Activated CD8-positive, alpha-beta T cell treated with anti-CD3 and anti-CD28 coated beads for 36 hours (primary cell): Measurements from ENCODE around the gene CSNK2B. TPM values are rescaled to one million over a fixed set of nuclear protein-coding genes. Genes with fewer than 3 reads are reported as not detected.

ENCODE experiments used
- ATAC-seq: fragments of 200-7000 bp; cut with Tn5 transposase; one replicate; pipeline ENCODE4 v1.10.0; 2021; ENCODE audit warnings: mild to moderate bottlenecking, moderate library complexity
- CTCF ChIA-PET: fragments of 350-600 bp; sonication (Branson Sonifier 250); formaldehyde crosslinking; loops from one replicate; lab custom pipeline; 2021; ENCODE audit warnings: antibody characterized with exemption; lab: Charles Lee
- POLR2A ChIA-PET: fragments of 350-600 bp; sonication (Branson Sonifier 250); formaldehyde crosslinking; loops from one replicate; lab custom pipeline; 2021; ENCODE audit warnings: antibody characterized with exemption; lab: Charles Lee
- DNase-seq: peaks from one replicate; pipeline ENCODE4 v3.0.0-alpha.2; 2020
- H3K27ac Mint-ChIP-seq: one replicate; pipeline ENCODE4 v1.8.0; 2021; ENCODE audit warnings: mild to moderate bottlenecking, mixed read lengths
- H3K27me3 Mint-ChIP-seq: one replicate; pipeline ENCODE4 v1.8.0; 2021; ENCODE audit warnings: mixed read lengths
- H3K36me3 Mint-ChIP-seq: one replicate; pipeline ENCODE4 v1.8.0; 2021; ENCODE audit warnings: low read depth, mixed read lengths
- H3K4me1 Mint-ChIP-seq: one replicate; pipeline ENCODE4 v1.8.0; 2021; ENCODE audit warnings: low read depth, mixed read lengths
- H3K4me3 Mint-ChIP-seq: one replicate; pipeline ENCODE4 v1.8.0; 2021; ENCODE audit warnings: mild to moderate bottlenecking, moderate library complexity, mixed read lengths
- H3K9me3 Mint-ChIP-seq: one replicate; pipeline ENCODE4 v1.8.0; 2021; ENCODE audit warnings: mixed read lengths
- intact Hi-C: fragments of 100-400 bp; cut with micrococcal nuclease; formaldehyde crosslinking; loops from one replicate; pipeline ENCODE4 v1.10.0; 2022
- total RNA-seq, 2 experiments: library from RNA; stranded (reverse); gene quantifications; one replicate each; pipeline ENCODE4 v1.2.3, GENCODE V29; 2021
- TF ChIP-seq, protein P1 (sequence below): fragments of 200-600 bp; IDR thresholded peaks from one replicate; pipeline ENCODE4 v1.8.0; 2022; ENCODE audit warnings: antibody characterized with exemption, mild to moderate bottlenecking

CSNK2B gene
- total RNA-seq, 2 experiments from 2014 or later: 241 to 247 TPM

GRCh38 chr6:31677955-31678354, 12.1 kb downstream of the CSNK2B start:
- no peak for ATAC-seq
- ChIA-PET CTCF (interaction anchor here (1.1 to 1.9 kb wide), 2 partner anchors 13 to 212 kb away, joined by 3 to 6 read pairs; no protein-coding TSS in a partner anchor), POLR2A (interaction anchor here (0.5 to 1.4 kb wide), 4 partner anchors 11 to 21 kb away, joined by 3 to 4 read pairs (median 4); partner anchors contain the start of gene GPANK1)
- H3K36me3 Mint-ChIP-seq: peaks cover 8% of the 10 kb centered on the region
- peaks cover 11% of the 10 kb centered on the region for H3K4me1 Mint-ChIP-seq
- DNase-seq: no peak
- H3K9me3 Mint-ChIP-seq: no peaks in the 10 kb centered on the region
- TF ChIP-seq, protein P1, sequence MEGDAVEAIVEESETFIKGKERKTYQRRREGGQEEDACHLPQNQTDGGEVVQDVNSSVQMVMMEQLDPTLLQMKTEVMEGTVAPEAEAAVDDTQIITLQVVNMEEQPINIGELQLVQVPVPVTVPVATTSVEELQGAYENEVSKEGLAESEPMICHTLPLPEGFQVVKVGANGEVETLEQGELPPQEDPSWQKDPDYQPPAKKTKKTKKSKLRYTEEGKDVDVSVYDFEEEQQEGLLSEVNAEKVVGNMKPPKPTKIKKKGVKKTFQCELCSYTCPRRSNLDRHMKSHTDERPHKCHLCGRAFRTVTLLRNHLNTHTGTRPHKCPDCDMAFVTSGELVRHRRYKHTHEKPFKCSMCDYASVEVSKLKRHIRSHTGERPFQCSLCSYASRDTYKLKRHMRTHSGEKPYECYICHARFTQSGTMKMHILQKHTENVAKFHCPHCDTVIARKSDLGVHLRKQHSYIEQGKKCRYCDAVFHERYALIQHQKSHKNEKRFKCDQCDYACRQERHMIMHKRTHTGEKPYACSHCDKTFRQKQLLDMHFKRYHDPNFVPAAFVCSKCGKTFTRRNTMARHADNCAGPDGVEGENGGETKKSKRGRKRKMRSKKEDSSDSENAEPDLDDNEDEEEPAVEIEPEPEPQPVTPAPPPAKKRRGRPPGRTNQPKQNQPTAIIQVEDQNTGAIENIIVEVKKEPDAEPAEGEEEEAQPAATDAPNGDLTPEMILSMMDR: no peak
- no peak overlapping the region for H3K4me3 Mint-ChIP-seq
- H3K27ac Mint-ChIP-seq: no peak overlapping the region
- intact Hi-C loops: no loop called here
- no peaks in the 10 kb centered on the region for H3K27me3 Mint-ChIP-seq

DNA sequence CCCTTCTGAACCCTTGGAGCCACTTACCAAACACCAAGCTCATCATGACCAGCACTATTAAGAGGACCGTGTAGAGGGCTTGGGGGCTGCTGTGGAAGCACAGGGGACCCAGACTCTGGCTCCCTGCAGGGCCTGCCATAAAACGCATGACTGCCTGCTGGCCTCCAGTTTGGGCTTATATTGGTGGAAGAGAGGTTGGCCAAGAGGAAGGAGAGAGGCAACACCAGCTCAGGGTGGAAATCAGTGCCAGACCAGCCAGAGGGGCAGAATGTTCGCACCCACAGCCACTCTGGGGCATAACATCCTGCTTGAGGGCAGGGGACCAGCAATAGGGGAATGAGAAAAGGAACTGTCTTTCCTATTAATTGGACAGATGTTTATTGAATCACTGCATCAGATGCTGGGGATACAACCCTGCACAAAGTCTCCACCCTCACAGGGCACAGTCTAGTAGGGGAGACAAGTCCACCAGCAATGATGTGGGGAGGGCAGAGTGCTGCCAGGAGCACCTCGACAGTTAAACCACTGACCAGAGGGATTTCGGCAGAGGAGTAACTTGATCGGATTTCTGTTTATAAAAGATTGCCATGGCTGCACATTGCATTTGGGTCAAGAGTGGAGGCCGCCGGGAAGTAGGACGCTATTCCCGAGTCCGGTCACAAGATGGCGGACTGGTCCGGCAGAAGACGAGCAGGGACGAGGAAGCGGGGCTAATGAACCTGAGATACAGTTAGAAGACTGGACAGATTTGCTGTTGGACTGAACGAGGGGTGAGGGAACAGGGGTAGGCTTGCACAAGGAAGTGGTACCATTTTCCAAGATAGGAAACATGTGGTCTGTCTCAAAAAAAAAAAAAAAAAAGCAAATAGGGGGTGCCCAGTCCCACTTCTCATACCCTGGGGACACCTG, 14.6 kb downstream of the CSNK2B start, which contains the start of gene LY6G5C:
Gene LY6G5C, minus strand, starts transcription at position 842 of the 909 bp plus-strand sequence. Its CDS starts 694 bp downstream, at position 148.
- Mint-ChIP-seq H3K27me3 (no peaks in the 10 kb centered on the region), H3K36me3 (peaks cover 1% of the 10 kb centered on the region), H3K4me1 (peaks cover 11% of the 10 kb centered on the region), H3K4me3 (peak within 1 kb of the TSS; percentile 65), H3K27ac (peak within 1 kb of the TSS; percentile 49), H3K9me3 (no peaks in the 10 kb centered on the region)
- POLR2A ChIA-PET: interaction anchor here (0.9 to 1.7 kb wide), 3 partner anchors 11 to 23 kb away, joined by 3 to 5 read pairs (median 3); partner anchors contain the start of genes ABHD16A and LY6G5B
- TF ChIP-seq, protein P1: peak; percentile 53
- DNase-seq: peak; percentile 73
- ATAC-seq: peak; percentile 85
- intact Hi-C loops: no loop called here
- CTCF ChIA-PET: interaction anchor here (0.6 to 2.0 kb wide), 17 partner anchors 9 to 209 kb away, joined by 3 to 9 read pairs (median 4); partner anchors contain the start of genes LSM2, LY6G5B and MSH5

GRCh38 chr6:31681135-31681671, 15.3 kb downstream of the CSNK2B start:
- peak; percentile 61 for DNase-seq
- peak overlapping the region; percentile 47 for H3K27ac Mint-ChIP-seq
- ChIA-PET POLR2A (interaction anchor here (0.9 to 1.7 kb wide), 3 partner anchors 11 to 24 kb away, joined by 3 to 5 read pairs (median 3); partner anchors contain the start of genes ABHD16A and LY6G5B), CTCF (interaction anchor here (0.8 to 2.0 kb wide), 11 partner anchors 10 to 208 kb away, joined by 3 to 9 read pairs (median 5); partner anchors contain the start of genes LSM2, LY6G5B and MSH5)
- H3K4me3 Mint-ChIP-seq: peak overlapping the region; percentile 65
- TF ChIP-seq, protein P1: no peak
- H3K36me3 Mint-ChIP-seq: peaks cover 4% of the 10 kb centered on the region
- no peaks in the 10 kb centered on the region for H3K9me3 Mint-ChIP-seq
- H3K27me3 Mint-ChIP-seq: no peaks in the 10 kb centered on the region
- ATAC-seq: peak; percentile 62
- peaks cover 11% of the 10 kb centered on the region for H3K4me1 Mint-ChIP-seq
- intact Hi-C loops: no loop called here

DNA sequence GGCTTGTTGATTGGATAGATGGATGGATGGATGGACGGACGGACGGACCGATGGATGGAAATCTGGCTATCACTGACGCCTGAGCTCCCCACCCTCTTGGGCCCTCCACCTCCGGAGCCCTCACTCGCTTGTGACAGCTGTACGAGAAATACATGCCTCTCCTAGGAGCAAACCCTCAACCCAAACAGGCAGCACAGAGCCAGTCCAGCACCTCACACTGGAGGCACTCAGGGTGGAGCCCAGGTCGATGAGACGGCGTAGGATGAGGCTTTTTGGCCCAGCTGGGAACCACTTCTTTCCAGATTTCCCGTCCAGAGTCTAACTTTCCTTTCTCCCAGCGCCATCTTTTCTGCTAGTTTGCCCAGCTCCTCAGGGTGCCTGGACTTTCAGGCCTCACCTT, 17.7 kb downstream of the CSNK2B start:
- Mint-ChIP-seq H3K27me3 (no peaks in the 10 kb centered on the region), H3K4me3 (no peak overlapping the region), H3K4me1 (peaks cover 11% of the 10 kb centered on the region), H3K27ac (no peak overlapping the region), H3K9me3 (no peaks in the 10 kb centered on the region), H3K36me3 (peaks cover 8% of the 10 kb centered on the region)
- CTCF ChIA-PET: interaction anchor here (1.6 to 1.9 kb wide), 2 partner anchors 86 to 187 kb away, joined by 3 to 5 read pairs; no protein-coding TSS in a partner anchor
- intact Hi-C loops: no loop called here
- POLR2A ChIA-PET: interaction anchor here (1.7 kb wide), 1 partner anchor 123 kb away, joined by 3 read pairs; the partner anchor contains the start of gene LSM2
- no peak for ATAC-seq
- TF ChIP-seq, protein P1: no peak
- no peak for DNase-seq
